HG03135 (cell line): ENCODE measurements around the gene NAV2.
"Not testable (repeated sequence)": the region's sequence is repeated elsewhere in the genome, so short reads cannot be mapped to it uniquely, and the experiment has no call there.

Experiments
- ATAC-seq: cut with Tn5 transposase; IDR thresholded peaks from one replicate; pipeline ENCODE4 v1.9.1; 2021; ENCODE audit warnings: mild to moderate bottlenecking, moderate library complexity; ENCODE audit not compliant: unreplicated experiment

NAV2 gene

GRCh38 chr11:20066013-20066782 is 353.6 kb downstream of the NAV2 start:
- no peak for ATAC-seq

DNA sequence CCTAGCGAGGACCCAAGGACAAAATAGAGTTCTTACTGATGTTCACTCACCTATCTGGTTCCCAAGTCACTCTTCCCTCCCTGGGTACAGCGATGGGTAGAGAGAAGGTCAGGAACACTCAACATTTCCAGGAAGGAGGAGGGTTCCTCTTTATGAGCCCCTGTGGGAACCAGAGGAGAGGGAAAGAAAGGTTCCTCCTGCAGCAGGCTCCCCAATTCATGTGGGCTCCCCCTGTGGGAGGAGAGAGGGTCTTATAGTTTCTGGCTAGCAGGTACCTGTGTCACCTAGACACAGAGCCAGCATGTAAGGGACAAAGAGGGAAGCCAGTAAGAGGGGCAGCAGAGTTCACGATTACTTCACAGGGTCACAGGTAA is 354.1 kb downstream of the NAV2 start:
- no peak for ATAC-seq

DNA sequence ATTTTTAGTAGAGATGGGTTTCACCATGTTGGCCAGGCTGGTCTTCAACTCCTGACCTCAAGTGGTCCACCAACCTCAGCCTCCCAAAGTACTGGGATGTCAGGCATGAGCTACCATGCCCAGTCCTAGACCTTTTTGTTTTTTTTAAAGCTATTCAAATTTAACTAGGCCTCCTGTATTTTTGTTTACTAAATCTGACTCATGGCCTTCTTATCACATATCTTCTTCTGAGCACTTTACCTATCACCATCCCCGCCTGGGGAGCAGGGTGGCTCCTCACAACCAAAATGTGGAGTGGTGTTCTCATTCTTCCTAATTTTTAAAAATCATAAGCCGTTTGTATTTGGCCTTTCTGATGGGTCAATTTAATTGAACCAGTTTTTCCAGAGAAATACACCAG is 355.0 kb downstream of the NAV2 start:
- ATAC-seq, result no peak

DNA sequence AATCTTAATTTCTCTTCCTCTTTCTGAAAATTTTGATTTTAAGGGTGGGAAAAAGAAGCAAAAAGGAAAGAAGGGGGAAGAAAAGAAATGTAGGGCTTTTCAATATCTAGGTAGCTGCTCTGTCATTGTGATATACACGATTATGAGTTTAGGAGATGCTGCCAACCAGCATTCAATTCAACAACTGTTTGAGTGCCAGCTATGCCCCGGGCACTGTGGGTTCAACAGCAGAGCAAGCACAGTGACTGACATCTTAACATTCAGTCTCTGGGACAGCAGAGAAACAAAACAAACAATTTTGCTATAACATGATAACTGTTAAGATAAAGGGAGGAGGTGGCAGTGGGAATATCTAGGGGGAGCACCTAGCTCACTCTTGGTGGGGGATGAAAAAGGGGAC is 356.1 kb downstream of the NAV2 start:
- no peak for ATAC-seq

- ATAC-seq, result no peak
These were observed 357.8 kb downstream of the NAV2 start for GRCh38 chr11:20070459-20070858.

GRCh38 chr11:20075627-20076026 is 363.0 kb downstream of the NAV2 start:
- ATAC-seq, result no peak

GRCh38 chr11:20078846-20079245 is 366.2 kb downstream of the NAV2 start:
- no peak for ATAC-seq

GRCh38 chr11:20080032-20080685 is 367.5 kb downstream of the NAV2 start:
- peak; percentile 83 for ATAC-seq

- ATAC-seq, result no peak
These were observed 368.7 kb downstream of the NAV2 start for GRCh38 chr11:20081336-20081735.

DNA sequence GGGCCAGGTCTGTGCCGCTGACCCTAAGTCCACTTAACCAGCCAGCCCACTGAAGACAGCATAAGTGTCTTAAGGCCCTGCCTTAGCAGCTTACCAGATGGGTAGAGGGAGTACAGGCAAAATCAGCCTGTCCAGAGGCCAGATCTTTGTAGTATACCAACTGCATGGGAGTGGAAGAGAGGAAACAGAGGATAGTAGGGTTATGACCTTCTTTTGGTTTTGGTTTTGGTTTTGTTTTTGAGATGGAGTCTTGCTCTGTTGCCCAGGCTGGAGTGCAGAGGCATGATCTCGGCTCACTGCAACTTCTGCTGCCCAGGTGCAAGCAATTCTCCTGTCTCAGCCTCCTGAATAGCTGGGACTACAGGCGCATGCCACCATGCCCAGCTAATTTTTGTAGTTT is 371.2 kb downstream of the NAV2 start:
- not testable (repeated sequence) for ATAC-seq

- ATAC-seq, result no peak
These were observed 372.5 kb downstream of the NAV2 start for GRCh38 chr11:20084921-20085814.

- no peak for ATAC-seq
These were observed 373.3 kb downstream of the NAV2 start for GRCh38 chr11:20085918-20086317.

DNA sequence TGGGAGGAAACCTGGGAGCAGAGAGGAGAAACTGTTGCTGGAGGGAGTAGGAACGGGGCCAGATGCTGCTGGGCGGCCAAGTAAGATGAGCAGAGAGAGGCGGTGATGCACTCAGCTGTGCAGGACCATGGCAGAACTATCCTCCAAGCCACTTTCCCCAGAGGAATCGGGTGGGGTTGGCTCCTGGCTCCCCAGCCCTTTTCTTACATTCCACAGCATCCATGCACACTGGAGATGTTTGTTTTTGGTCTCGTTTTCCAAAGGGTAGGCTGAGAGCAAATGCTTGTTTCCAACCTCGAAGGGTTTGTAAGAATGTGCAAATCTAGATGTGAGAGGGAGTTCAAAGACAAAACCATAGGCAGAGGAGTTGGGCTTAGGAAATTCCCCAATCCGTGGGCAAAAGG is 374.5 kb downstream of the NAV2 start:
- no peak for ATAC-seq

DNA sequence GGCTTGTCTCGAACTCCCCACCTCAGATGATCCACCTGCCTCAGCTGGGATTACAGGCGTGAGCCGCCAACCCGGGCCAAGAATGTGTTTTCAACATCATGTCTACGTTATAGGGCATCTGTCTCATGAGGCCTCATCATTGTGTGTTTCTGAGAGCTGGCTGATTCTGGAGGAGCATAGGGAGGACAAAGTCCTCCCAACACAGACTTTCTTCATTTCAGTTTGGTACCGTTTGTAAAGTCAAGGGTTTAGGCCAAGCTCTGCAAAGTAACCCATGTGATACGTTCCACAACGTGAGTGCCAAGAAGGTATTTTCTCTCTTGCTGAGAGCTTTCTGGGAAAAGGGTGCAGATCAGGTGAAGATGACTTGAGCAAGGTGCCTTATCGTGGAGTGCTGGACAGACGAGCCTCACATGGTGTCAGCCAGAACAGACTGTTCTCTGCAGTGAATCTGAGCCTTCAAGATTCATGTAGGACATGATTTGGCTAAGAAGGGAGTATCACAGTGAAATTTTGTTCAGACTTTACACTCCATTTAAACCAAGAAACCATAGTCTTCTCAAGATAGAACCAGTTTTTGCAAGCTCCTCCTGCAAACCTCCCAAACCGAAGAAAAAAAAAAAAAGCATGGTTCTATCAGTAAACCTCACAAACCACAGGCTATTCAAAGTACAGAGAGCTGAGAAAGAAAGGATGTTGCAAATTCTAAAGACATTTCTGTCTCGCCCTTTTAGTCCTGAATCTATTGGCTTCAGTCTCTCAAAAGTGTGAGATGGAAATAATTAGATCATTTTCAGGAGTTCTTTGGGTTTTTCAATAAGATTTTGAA is 376.0 kb downstream of the NAV2 start:
- ATAC-seq, result no peak

DNA sequence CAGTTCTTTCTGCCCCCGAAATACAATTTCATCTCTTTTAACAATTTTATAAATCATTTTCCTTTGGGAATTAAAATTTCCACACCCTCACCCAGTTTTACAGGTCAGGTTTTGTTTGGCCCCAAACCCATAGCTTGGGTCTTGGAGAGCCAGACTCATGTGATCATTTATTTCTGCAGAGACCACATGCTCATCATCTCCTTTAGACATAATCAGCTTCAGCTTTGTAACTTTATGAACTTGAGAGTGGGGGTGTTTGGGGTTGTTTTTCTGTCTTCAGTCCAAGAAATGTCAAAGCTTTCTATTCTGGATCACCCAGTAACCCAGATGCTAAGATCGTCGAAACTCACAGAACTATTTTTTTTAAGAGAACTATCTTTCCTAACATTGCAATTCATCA is 376.7 kb downstream of the NAV2 start:
- no peak for ATAC-seq

GRCh38 chr11:20089796-20090653 is 377.4 kb downstream of the NAV2 start:
- ATAC-seq, result no peak

DNA sequence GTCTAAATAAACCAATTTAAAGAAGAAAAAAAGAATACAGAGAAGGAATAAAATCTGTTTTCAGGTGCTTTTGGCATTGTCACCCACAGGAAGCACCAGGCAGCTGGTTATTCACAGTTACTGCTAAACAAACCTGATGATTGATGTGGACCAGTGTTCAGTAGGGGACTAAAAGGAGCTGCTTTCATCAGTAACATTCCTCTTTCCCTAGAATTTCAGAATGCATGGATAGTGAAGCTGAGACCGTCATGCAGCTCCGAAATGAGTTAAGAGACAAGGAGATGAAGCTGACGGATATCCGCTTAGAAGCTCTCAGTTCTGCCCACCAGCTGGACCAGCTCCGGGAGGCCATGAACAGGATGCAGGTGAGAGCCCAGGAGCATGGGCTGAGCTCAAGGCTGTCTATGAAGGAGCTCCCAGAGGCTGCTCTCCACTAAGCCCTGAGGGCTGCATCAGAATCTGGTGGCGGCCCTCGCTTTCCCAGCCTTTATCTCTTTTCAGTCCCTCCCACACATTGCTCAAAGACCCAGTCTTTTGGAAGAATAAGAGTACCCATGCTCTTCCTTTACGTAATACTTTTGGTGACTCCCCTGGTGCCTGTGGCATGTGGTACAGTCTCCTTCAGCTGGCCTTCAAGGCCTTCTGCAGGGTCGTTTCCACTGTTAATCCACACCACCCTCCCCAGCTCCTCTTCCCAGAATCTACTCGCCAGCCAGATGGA is 378.2 kb downstream of the NAV2 start:
- ATAC-seq, result no peak

GRCh38 chr11:20093775-20094174 is 381.1 kb downstream of the NAV2 start:
- no peak for ATAC-seq

DNA sequence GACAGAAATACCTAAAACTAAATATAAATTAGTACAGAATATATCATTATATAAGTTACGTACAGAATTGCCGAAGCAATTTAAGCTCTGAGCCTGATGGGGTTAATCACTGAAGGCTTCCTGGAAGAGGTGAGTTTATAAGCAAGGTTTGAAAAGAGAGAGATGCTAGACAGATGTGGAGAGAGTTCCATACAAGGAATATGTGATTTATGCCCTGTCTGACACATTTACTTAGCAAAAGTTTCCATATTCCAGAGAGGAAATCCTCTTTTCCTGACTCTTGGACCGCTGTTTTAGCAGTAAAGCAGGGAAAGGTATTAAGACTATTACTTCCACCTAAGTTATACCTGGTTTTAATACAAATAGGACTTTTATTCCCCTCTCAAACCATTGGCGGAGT is 382.6 kb downstream of the NAV2 start:
- no peak for ATAC-seq
